Mucosa of descending colon (tissue), 3 donors: ENCODE results near the gene MBD5. TPM values are rescaled to one million over a fixed set of nuclear protein-coding genes. Genes with fewer than 3 reads are reported as not detected.
"Not testable (repeated sequence)": the region's sequence is repeated elsewhere in the genome, so short reads cannot be mapped to it uniquely, and the experiment has no call there.

Source experiments
- ATAC-seq: fragments of 200-7000 bp; cut with Tn5 transposase; one replicate; pipeline ENCODE4 v1.9.1; 2020; ENCODE audit warnings: mild to moderate bottlenecking, moderate library complexity
- DNase-seq, 3 donors: peaks; one replicate each; pipeline ENCODE4 v3.0.0-alpha.2; 2020
- H3K36me3 ChIP-seq: fragments of 200-600 bp; one replicate; pipeline ENCODE4 v1.8.0; 2021; ENCODE audit warnings: low read depth, mild to moderate bottlenecking
- H3K4me1 ChIP-seq: fragments of 200-600 bp; one replicate; pipeline ENCODE4 v1.8.0; 2021; ENCODE audit warnings: low read depth, mild to moderate bottlenecking
- H3K4me3 ChIP-seq: fragments of 200-600 bp; one replicate; pipeline ENCODE4 v1.8.0; 2021; ENCODE audit warnings: mild to moderate bottlenecking
- H3K9me3 ChIP-seq: fragments of 200-600 bp; one replicate; pipeline ENCODE4 v1.8.0; 2021; ENCODE audit warnings: mild to moderate bottlenecking
- intact Hi-C, 2 donors: fragments of 100-400 bp; cut with DNase I in 1 of 2; cut with micrococcal nuclease in 1 of 2; formaldehyde crosslinking; loops; one replicate each; pipeline versions ENCODE4 v1.11.0 to v1.11.1; 2022; cut with DNase I, micrococcal nuclease
- total RNA-seq, 3 donors: library from RNA; stranded (reverse); fragmentation: NEBNext Ultra II Directional in 2 of 3; extraction: Animal tissue kit (Norgen Biotek cat#: 25700) in 2 of 3; gene quantifications; one replicate each; pipeline versions ENCODE4 v1.2.1 to v1.2.4, GENCODE V29; 2021 to 2023
- TF ChIP-seq, protein P1 (sequence below): fragments of 200-600 bp; IDR thresholded peaks from one replicate; pipeline ENCODE4 v1.8.0; 2022; ENCODE audit warnings: antibody characterized with exemption, mild to moderate bottlenecking
- donor health status: DM: no; HTN: no; CAD: no; lungs with moderate emphysema.
- donor health status: DM: no; HTN: no; CAD: no.
- donor health status: DM: no; HTN: yes; CAD: no.

The MBD5 gene
- total RNA-seq, 3 donors from 2014 or later = 31.8 to 69.8 (median 43.8) TPM

GRCh38 chr2:148538375-148538774 is 517.5 kb downstream of the MBD5 start:
- Histone ChIP-seq H3K4me3 (no peak overlapping the region), H3K9me3 (no peaks in the 10 kb centered on the region), H3K4me1 (no peaks in the 10 kb centered on the region), H3K36me3 (no peaks in the 10 kb centered on the region)
- no peak for DNase-seq
- intact Hi-C loops = no loop called here
- TF ChIP-seq, protein P1, sequence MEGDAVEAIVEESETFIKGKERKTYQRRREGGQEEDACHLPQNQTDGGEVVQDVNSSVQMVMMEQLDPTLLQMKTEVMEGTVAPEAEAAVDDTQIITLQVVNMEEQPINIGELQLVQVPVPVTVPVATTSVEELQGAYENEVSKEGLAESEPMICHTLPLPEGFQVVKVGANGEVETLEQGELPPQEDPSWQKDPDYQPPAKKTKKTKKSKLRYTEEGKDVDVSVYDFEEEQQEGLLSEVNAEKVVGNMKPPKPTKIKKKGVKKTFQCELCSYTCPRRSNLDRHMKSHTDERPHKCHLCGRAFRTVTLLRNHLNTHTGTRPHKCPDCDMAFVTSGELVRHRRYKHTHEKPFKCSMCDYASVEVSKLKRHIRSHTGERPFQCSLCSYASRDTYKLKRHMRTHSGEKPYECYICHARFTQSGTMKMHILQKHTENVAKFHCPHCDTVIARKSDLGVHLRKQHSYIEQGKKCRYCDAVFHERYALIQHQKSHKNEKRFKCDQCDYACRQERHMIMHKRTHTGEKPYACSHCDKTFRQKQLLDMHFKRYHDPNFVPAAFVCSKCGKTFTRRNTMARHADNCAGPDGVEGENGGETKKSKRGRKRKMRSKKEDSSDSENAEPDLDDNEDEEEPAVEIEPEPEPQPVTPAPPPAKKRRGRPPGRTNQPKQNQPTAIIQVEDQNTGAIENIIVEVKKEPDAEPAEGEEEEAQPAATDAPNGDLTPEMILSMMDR = no peak
- ATAC-seq = no peak

- intact Hi-C loops = no loop called here
Observed at GRCh38 chr2:148540022-148540421, 519.1 kb downstream of the MBD5 start.

GRCh38 chr2:148541792-148542191 is 520.9 kb downstream of the MBD5 start:
- Histone ChIP-seq H3K36me3 (no peaks in the 10 kb centered on the region), H3K9me3 (no peaks in the 10 kb centered on the region), H3K4me1 (no peaks in the 10 kb centered on the region), H3K4me3 (no peak overlapping the region)
- ATAC-seq = no peak
- TF ChIP-seq, protein P1 = no peak
- no peak for DNase-seq
- intact Hi-C loops = no loop called here

More at GRCh38 chr2:148540022-148540421, 519.1 kb downstream of the MBD5 start:
- Histone ChIP-seq H3K9me3 (no peaks in the 10 kb centered on the region), H3K4me1 (no peaks in the 10 kb centered on the region), H3K4me3 (no peak overlapping the region), H3K36me3 (no peaks in the 10 kb centered on the region)
- TF ChIP-seq, protein P1 = no peak
- no peak for DNase-seq
- peak; percentile 46 for ATAC-seq

- no peaks in the 10 kb centered on the region for H3K4me1 ChIP-seq
- TF ChIP-seq, protein P1 = no peak
- H3K36me3 ChIP-seq = no peaks in the 10 kb centered on the region
- DNase-seq (no peak), ATAC-seq (no peak)
- intact Hi-C loops = no loop called here
- no peak overlapping the region for H3K4me3 ChIP-seq
- H3K9me3 ChIP-seq = no peaks in the 10 kb centered on the region
Observed at GRCh38 chr2:148542614-148543013, 521.7 kb downstream of the MBD5 start.

- H3K36me3 ChIP-seq, ATAC-seq, H3K9me3 ChIP-seq, H3K4me3 ChIP-seq, DNase-seq, intact Hi-C loops, H3K4me1 ChIP-seq: not testable (repeated sequence)
Observed at GRCh38 chr2:148543088-148543540, 522.2 kb downstream of the MBD5 start.

GRCh38 chr2:148545390-148546256 is 524.7 kb downstream of the MBD5 start:
- no peak for DNase-seq
- H3K9me3 ChIP-seq = no peaks in the 10 kb centered on the region
- no peak for ATAC-seq
- no peaks in the 10 kb centered on the region for H3K4me1 ChIP-seq
- H3K4me3 ChIP-seq = no peak overlapping the region
- TF ChIP-seq, protein P1 = no peak
- no peaks in the 10 kb centered on the region for H3K36me3 ChIP-seq
- intact Hi-C loops = no loop called here
